Transverse colon (tissue), 3 donors: ENCODE measurements around the gene WFS1.

Experiments
- POLR2A ChIP-seq: fragments of 450-650 bp; IDR thresholded peaks from one replicate; pipeline ENCODE4 v1.6.1; 2016; ENCODE audit warnings: antibody characterized with exemption, mild to moderate bottlenecking, moderate library complexity
- TF ChIP-seq, protein P1 (sequence below), 5 experiments: fragments of 200-600 bp in 3 of 5; fragments of 450-650 bp in 2 of 5; sonication (generic) in 3 of 5; IDR thresholded peaks; 1 replicate in 2 of 5; 2 replicates in 3 of 5; pipeline ENCODE4 v1.5.1; 2016 to 2017; ENCODE audit warnings: antibody characterized with exemption in 5 of 5, inconsistent platforms in 3 of 5, mild to moderate bottlenecking in 2 of 5, moderate library complexity in 1 of 5

- TF ChIP-seq, protein P1, sequence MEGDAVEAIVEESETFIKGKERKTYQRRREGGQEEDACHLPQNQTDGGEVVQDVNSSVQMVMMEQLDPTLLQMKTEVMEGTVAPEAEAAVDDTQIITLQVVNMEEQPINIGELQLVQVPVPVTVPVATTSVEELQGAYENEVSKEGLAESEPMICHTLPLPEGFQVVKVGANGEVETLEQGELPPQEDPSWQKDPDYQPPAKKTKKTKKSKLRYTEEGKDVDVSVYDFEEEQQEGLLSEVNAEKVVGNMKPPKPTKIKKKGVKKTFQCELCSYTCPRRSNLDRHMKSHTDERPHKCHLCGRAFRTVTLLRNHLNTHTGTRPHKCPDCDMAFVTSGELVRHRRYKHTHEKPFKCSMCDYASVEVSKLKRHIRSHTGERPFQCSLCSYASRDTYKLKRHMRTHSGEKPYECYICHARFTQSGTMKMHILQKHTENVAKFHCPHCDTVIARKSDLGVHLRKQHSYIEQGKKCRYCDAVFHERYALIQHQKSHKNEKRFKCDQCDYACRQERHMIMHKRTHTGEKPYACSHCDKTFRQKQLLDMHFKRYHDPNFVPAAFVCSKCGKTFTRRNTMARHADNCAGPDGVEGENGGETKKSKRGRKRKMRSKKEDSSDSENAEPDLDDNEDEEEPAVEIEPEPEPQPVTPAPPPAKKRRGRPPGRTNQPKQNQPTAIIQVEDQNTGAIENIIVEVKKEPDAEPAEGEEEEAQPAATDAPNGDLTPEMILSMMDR (IDR thresholded peaks at IDR 0.05), result no peak
- TF ChIP-seq POLR2A, result no peak
Observed at GRCh38 chr4:6253111-6253510, 16.5 kb upstream of the WFS1 start.
